GM19395 (cell line): Measurements from ENCODE around the gene MYBPC2.

ENCODE experiments used
- ATAC-seq: cut with Tn5 transposase; IDR thresholded peaks from one replicate; pipeline ENCODE4 v1.9.1; 2021; ENCODE audit warnings: mild to moderate bottlenecking, moderate library complexity; ENCODE audit not compliant: unreplicated experiment

The MYBPC2 gene

DNA sequence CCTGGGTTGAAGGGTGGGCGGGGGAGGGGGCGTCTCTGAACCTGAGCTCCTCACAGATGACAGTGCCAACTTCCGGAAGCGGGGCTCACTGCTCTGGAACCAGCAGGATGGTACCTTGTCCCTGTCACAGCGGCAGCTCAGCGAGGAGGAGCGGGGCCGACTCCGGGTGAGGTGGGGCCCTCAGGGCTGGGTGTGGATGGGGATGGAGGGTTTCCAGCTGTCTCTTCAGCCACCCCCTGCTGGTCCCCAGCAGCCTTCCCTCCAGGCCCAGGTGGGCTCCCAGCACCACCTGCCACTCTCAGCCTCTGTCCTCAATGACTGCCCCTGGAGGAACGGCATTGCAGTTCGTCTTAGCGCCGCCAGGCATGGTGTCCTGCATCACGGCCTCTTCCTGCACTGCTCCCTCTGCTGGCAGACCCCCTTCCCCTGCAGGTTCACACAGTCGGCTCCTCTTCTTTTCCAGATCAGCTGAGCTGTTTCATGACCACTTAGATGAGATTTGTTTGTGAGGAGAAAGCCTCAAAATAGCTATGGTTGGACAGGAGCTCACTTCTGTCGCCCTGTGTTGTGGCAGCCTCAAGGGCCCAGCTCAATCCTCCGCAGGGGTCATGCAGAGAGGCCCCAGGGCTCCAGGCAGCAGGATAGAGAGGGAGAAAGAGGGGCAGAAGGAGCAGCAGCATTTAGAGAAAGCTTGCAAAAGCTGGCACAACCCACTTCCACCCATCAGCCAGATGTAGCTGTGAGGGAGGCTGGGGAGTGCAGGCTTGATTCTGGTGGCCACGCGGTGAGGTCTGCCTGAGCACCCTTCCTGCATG, 46.4 kb downstream of the MYBPC2 start:
- no peak for ATAC-seq

DNA sequence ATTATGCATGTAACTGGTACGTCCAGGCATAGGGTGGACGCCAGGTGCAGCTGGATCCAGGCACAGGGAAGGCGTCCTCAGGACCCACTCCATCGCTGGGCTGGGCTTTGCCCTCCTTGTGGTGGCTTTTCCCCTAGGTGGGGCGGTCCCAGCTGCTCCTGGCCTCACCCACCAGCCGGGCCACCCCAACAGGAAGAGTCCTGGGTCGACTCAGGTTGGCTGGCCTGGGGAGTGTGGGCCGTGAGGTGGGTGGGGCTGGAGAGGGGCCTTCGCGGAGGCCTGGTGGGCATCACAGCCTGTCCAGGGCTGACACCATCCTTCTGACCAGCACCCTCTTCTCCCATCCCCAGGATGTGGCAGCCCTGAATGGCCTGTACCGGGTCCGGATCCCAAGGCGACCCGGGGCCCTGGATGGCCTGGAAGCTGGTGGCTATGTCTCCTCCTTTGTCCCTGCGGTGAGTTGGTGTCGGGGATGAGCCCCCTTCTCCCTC, 47.1 kb downstream of the MYBPC2 start:
- ATAC-seq = no peak

DNA sequence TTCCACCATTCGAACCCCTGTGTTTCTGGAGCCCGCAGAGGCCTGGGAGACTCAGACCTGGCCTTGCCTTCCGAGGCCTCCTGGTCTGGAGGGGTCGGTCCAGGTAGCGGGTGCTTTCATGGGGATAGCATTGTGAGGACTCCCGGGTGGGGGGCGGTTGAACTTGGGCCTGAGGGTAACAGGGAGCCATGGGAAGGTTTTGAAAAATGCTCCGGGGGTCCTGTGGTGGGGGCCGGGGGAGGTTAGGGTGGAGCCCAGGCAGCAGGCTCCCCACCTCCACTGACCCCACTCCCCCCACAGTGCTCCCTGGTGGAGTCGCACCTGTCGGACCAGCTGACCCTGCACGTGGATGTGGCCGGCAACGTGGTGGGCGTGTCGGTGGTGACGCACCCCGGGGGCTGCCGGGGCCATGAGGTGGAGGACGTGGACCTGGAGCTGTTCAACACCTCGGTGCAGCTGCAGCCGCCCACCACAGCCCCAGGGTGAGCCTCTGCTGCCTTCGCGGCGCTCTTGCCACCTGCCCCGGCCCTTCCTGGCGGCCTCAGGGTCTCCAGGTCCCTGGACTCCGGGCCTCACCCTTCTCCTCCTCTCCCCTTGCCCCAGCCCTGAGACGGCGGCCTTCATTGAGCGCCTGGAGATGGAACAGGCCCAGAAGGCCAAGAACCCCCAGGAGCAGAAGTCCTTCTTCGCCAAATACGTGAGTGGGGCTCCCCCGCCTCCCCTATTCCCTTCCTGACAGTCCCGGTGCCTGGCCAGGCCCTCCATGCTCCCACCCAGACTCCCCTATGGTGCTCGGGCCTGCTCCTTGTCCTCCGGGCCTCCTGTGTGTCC, 47.8 kb downstream of the MYBPC2 start:
- ATAC-seq = no peak

DNA sequence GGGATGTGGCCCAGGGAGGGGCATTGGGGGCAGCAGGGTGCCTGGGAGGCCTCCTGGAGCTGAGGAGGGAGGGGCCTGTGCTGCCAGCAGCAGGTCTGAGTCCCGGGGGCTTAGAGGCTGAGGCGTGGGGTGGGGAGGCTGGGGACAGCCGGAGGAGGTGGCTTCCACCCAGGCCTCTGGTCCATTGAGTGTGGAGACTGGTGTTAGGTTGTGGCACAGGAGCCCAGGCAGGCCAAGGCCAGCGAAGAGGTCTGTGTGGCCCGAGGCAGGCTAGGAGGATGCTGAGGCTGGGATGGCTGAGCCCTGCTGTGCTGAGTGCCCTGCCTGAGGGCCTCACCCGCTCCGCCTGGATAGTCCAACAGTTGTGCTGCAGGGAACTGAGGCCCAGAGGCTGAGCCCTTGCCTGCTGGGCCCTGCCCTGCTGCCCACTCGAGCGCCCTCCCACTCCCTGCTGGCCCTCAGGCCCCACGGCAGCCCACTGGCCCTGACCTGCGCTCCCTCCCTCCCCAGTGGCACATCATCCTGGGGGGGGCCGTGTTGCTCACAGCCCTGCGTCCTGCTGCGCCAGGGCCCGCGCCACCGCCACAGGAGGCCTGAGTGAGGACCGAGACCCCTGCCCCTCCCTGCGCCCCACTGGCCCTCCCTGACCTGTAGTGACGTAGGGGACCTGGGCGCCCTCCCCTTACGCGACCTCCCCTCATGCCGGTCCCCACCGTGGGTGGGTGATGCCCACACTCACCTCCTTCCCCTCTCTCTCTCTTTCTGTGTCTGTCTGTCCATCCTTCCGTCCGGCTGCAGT, 48.9 kb downstream of the MYBPC2 start:
- no peak for ATAC-seq

DNA sequence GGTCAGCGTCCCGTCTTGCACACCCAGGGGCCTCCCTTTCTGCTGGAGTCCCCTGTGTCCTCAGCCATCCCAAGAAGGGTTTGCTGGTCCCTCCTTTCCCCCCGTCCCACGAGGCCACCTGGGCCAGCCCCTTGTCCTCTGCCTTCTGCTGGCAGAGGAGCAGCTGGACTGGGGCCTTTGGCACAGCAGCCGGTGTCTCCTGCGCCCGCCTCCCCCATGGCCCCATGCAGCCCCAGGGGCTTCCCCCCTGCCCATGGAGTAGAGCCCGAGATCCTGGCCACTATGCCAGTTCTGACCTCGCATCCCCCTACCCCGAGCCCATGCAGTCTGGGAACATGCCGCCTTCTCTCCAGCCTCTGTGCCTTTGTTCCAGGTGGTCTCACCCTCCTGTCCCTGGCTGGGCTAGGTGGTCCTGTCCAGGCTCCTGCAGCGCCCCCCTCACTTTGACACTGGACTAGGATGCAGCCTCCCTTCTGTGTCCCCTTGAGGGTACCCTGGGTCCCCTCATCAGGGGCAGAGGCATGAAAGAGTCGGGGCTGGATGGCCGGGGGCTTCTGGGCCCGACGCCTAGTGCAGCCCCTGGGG, 49.7 kb downstream of the MYBPC2 start:
- no peak for ATAC-seq

DNA sequence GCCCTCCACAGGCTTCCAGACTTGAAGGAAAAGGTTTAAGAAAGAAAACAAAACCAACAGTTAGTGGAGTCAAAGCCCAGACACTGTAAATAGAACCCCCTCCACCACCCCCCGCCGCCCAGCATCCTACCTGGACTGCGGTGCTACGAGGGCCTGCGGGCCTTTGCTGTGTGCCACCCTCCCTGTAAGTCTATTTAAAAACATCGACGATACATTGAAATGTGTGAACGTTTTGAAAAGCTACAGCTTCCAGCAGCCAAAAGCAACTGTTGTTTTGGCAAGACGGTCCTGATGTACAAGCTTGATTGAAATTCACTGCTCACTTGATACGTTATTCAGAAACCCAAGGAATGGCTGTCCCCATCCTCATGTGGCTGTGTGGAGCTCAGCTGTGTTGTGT, 50.2 kb downstream of the MYBPC2 start:
- ATAC-seq = no peak

DNA sequence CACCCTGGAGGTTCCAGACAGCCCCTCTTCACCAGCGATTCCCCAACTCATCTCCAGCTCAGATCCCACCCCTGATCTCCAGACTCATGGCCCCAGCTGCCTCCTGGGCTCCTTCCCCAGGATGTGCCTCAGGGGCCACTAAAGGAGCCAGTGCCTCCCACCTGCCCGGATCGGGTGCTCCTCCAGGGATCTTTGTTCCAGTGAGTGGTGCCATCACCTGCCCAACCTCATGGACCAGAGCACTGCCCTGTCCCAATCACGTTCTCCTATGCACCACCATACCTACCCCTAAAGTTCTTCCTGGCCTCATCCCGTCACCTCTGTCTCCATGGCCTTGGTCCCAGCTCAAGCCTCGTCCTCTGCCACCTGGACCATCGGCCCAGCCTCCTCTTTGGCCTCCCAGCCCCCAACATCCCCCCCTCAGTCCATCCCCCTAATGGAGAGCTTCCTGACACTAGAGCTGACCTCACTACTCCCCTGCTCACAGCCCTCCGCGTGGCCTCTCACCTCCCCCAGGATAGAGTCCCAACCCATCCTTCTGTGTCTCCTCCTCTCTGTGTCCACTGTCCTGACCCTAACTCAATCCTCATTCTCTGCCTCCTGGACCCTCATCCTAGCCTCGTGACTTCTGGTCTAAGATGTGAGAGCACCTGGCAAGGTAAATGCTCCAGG, 52.7 kb downstream of the MYBPC2 start:
- no peak for ATAC-seq

DNA sequence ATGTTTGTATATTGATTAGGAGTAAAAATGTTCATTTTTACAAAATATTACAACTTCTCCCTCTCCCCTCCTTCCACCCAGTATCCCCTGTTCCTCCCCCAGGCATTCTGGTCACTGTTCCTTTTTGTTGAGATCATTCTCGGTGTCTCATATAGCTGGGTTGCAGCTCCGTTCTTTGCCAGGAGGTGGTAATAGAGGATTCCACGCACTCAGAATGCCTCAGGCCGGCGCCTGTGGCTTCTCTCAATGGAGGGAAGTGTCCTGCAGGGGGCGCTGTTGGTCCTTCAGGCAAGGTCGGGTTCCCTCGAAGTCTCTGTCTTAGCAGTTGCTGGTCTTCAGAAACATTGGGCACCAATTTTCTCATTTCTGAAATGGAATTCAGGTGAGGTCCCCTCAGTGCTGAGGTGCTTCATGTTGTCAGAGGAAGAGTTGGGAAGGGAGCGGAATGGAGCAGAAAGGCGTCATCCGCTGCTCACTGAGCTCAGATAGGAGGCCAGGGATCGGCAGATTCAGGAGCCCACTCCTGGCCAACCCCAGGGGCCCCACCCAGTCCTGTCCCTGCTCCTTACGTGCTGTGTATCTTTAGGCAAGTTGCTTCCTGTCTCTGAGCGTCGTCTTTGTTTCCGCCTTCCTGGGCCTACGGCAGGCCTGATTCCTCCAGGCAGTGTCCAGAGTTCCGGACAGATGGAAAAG, 54.3 kb downstream of the MYBPC2 start:
- no peak for ATAC-seq

DNA sequence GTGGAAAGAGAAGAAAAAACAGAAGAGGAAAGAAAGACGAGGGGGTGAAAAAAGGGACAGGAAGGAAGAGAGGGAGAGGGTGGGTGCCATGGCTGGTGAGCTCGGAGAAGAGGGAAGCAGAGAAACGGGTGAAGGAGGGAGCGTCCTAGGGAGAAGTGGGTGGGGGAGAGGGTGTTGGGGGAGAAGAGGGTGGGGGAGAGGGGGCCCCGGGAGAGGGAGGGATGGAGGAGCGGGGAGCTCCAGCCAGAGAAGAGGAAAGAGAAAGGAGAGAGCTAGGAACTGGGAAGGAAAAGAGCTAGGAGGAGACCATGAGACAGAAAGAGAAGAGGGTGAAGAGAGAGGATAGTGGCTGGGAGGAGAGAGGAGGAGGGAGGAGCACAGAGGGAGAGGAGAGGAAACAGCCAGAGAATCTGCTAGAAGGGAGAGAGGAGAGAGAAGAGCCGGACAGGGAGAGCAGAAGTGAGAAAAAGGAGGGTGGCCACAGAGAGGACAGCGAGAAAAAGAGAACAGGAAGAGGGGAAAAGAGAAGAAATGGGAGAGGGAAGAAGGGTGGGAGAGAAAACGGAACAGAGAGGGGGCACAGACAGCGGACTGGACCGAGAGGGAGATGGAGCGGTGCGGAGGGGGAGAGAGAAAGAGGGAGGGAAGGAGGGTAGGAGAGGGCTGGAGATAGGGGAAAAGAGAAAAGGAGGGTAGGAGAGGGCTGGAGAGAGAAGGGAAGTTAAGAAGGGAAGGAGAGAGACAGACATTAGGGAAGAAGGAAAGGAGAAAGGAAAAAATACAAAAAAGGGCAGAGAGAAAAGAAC, 55.9 kb downstream of the MYBPC2 start:
- no peak for ATAC-seq

DNA sequence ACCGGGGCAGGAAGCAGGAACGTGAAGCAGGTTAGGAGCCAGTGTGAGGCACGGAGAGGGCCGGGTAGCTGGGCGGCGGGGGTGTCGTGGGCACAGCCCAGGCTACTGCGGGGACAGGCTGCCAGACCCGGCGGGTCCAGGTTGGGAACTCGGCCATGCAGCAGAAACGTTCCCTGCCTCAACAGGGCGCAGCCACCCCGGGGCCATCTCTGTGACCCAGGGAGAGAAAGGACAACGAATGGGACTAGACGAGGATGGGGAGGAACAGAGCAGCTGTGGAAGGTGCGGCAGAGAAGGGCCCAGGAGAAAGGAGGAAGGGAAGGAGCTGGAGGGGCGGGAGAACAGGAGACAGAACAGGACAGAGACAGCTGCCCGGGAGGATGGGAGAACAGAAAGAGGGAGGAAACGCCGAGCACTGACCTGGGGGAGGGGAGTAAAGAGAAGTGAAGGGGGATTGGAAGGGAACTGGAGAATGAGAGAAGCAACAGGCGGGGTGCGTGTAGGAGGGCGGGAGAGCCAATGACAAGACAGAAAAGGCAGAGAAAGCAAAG, 56.8 kb downstream of the MYBPC2 start:
- ATAC-seq = no peak

DNA sequence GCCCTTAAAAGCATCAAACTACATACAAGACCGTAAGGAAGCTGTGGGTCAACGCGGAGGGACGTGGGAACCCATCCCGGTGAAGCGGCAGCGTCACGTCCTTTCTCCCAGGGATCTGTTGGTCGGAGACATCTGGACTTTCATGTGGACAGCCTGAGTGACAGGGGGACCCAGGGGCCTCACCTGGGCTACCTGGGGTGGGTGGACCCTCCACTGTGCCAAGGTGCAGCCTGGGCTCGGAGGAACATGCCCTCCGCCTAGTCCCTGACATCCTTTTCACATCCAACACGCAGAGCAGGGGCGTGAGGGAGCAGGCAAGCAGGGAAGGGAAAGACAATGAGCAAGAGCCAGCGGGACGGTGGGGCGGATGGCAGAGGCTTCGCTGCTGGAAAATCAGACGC, 57.7 kb downstream of the MYBPC2 start:
- no peak for ATAC-seq

DNA sequence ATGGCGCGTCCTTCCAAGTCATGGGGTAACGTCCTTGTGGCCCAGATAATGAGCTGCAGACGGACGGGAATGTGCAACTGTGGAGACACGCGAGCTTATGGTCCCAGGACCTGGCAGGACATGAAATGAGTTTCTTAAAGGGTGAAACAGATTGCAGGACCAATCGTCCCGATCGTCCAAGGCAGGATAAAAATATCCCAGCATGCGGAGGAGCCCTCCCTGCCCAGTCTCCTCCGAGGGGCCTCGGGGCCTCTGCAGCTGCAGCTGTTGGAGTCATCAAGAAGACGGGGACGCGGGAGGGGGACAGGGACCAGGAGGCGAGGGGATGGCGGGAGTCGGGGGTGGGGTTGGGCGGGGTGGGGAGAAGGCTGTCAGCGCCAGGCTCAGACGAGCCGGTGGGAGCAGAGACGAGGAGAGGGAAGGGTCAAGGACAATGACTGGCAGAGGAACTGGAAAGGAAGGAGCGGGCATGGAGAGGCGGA, 58.3 kb downstream of the MYBPC2 start:
- ATAC-seq = no peak

DNA sequence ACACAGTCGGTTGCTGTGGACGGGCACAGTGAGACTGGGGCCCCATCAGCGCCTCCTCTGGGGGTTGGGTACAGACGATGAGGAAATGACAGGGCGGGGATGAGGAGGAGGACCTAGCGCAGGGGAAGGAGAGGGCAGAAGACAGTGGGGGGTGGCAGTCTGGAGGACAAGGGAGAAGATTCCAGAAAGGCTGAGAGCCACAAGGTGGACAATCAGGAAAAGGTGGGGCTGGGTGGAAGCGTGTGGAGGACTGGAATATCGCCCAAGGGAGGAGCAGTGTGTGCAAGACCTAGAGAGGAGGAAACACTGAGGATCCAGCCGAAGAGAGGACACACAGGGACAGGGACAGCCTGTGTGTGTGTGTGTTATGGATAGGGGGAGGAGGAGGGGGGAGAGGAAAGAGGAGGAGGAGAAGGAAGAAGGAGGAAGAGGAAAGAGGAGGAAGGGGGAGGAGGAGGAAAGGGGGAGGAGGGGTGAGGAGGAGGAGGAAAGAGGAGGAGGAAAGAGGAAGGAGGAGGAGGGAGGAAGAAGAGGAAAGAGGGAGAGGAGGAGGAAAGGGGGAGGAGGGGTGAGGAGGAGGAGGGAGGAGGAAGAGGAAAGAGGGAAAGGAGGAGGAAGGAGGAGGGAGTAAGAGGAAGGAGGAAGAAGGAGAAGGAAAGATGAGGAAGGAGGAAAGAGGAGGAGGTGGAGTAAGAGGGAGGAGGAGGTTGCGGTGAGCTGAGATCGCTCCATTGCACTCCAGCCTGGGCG, 59.8 kb downstream of the MYBPC2 start:
- ATAC-seq = no peak

DNA sequence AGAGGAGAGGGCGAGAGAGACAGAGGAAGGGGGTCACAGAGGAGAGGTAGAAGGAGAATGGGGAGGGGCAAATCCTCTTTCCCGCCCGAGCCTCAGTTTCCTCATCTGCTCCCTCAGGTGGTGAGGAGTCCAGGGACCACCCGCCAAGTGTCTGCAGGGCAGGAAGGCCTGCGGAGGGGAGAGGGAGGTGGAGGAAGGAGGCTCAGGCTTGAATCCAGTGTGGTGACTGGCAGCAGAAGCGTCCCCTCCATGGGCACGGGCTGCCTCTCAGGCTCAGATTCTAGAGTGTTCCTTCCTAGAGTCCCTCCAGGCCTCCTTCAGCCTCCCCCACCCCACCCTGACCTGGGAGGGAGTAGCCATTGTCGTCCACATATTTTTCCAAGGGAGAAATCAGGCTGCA, 60.5 kb downstream of the MYBPC2 start:
- ATAC-seq = no peak

DNA sequence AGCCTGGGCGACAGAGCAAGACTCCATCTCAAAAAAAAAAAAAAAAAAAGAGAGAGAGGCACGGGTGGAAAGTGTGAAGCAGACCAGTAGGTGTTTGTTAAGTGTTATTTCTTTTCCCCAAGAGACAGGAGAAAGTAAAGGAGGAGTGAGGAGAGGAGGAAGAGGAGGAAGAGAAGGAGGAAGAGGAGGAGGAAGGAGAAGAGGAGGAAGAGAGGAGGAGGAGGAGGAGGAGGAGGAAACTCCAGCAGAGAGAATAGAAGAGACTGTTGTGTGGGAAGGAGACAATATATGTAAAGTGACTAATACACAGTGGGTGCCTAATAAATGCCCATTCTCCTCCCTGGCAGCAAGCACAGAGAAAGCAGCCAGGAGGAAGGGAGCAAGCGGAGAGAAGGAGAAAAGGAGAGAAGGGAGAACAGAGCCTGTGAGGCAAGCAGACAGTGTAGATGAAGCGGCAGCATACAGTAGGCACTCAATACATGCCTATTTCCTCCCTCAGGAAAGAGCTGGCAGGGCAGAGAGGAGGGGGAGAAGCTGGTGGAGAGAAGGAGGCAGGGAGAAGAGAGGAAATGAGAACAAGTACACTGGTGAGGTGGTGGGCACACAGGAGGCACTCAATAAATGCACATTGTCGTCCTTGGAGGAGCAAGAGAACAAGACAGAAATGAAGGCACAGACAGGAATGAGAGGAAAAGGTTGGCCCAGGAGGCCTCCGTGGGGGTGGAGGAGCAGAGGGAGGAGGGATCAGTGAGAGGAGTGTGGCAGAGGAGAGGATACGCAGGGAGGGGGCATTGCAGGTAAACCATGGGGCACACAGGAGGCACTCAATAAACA, 61.7 kb downstream of the MYBPC2 start:
- no peak for ATAC-seq

DNA sequence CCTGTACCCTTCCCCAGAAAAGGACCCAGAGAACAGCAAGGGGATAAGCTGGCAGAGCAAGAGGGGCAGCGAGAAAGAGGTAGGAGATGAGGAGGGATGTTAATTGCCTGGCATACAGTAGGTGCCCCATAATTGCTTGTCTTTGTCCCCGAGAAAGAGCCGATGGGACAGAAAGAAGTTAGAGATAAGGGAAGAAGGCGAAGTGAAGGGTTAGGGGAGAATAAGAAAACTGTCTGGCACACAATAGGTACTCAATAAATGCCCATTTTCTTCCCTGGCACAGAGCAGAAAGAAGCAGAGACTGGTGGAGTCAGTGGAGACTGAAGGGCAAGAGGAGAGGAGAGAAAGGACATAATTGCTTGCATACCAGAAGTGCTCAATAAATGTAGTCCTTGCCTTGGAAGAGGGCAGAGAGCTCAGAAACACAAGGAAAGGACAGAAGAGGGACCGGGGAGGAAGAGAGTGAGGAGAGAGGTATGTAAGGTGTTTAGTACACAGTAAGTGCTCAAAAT, 62.4 kb downstream of the MYBPC2 start:
- no peak for ATAC-seq
